Vagina (tissue), 2 donors: ENCODE results near the gene CAV1. TPM values are rescaled to one million over a fixed set of nuclear protein-coding genes. Genes with fewer than 3 reads are reported as not detected.

Experiments
- DNase-seq, 2 donors: peaks; one replicate each; pipeline ENCODE4 v3.0.0-alpha.2; 2017; ENCODE audit errors: extremely low spot score in 2 of 2
- H3K27ac ChIP-seq: fragments of 200-600 bp; sonication (generic); one replicate; pipeline ENCODE4 v1.5.1; 2019
- H3K27me3 ChIP-seq: fragments of 200-600 bp; sonication (generic); one replicate; pipeline ENCODE4 v1.5.1; 2019
- H3K36me3 ChIP-seq, 2 donors: fragments of 200-600 bp; sonication (generic); one replicate each; pipeline ENCODE4 v1.5.1; 2017 to 2019
- H3K4me1 ChIP-seq: fragments of 200-600 bp; sonication (generic); one replicate; pipeline ENCODE4 v1.5.1; 2019
- H3K4me3 ChIP-seq, 2 donors: fragments of 200-600 bp; sonication (generic); 1 replicate in 1 of 2; 2 replicates in 1 of 2; pipeline ENCODE4 v1.5.1; 2016 to 2019
- H3K9me3 ChIP-seq: fragments of 200-600 bp; sonication (generic); one replicate; pipeline ENCODE4 v1.5.1; 2019
- POLR2A ChIP-seq, 2 donors: fragments of 450-650 bp; IDR thresholded peaks; one replicate each; pipeline ENCODE4 v1.6.1; 2017; ENCODE audit warnings: antibody characterized with exemption in 2 of 2, mild to moderate bottlenecking in 2 of 2, moderate library complexity in 2 of 2
- POLR2AphosphoS5 ChIP-seq, 2 donors: sonication (generic); formaldehyde crosslinking; IDR thresholded peaks; one replicate each; pipeline ENCODE4 v1.9.0; 2017; ENCODE audit warnings: antibody characterized with exemption in 2 of 2, mild to moderate bottlenecking in 2 of 2, low read depth in 1 of 2; ENCODE audit not compliant: insufficient read depth in 1 of 2
- intact Hi-C: fragments of 100-400 bp; cut with DNase I; formaldehyde crosslinking; loops from one replicate; pipeline ENCODE4 v1.15.1; 2023
- total RNA-seq: library from RNA; depleted of rRNA; stranded (reverse); fragments of >200 nt; gene quantifications from one replicate; pipeline ENCODE4 v1.2.3, GENCODE V29; 2016
- TF ChIP-seq, protein P1 (sequence below), 3 experiments: fragments of 450-650 bp in 2 of 3; fragments of 200-600 bp in 1 of 3; sonication (generic) in 1 of 3; IDR thresholded peaks; one replicate each; pipeline ENCODE4 v1.5.1; 2017 to 2019; ENCODE audit warnings: antibody characterized with exemption in 3 of 3, mild to moderate bottlenecking in 2 of 3, moderate library complexity in 2 of 3

The CAV1 gene
- total RNA-seq, 1 donor from 2014 or later: 162 TPM

- peaks cover 46% of the 10 kb centered on the region for H3K4me1 ChIP-seq
- no peaks in the 10 kb centered on the region for H3K27me3 ChIP-seq
- H3K9me3 ChIP-seq: no peaks in the 10 kb centered on the region
- intact Hi-C loops: loop anchor here (5.0 kb wide), 1 partner anchor 54 kb away; no protein-coding TSS in a partner anchor
- H3K4me3 ChIP-seq: peak overlapping the region; percentile 80 to 92
- no peak for DNase-seq
- peaks cover 0 to 14% of the 10 kb centered on the region in 2 donors for H3K36me3 ChIP-seq
- TF ChIP-seq POLR2A (IDR thresholded peaks at IDR 0.05): no peak
- peak in 1 of 2 donors; percentile 56 for TF ChIP-seq POLR2AphosphoS5 (IDR thresholded peaks at IDR 0.05; ENCODE audit: insufficient read depth in 1 of 2, low read depth in 1 of 2)
- peak overlapping the region; percentile 98 for H3K27ac ChIP-seq
Observed at GRCh38 chr7:116528008-116528789, 3.4 kb downstream of the CAV1 start.

DNA sequence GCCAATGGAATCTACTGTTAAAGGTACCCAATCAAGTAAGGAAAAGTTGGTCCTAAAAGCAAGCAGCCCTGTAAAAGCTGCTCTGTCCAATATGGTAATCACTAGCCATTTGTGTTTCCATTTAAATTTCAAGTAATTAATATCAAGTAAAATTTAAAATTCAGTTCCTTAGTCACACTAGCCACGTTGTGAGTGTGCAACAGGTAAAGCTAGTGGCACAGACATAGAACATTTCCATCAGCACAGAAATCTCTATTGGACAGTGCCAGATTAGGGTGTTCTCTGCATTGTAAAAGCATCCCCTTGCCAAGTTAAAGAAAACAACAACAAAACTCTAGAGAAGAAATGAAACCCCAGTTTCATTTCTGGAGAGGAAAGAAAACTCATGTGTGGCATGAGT is 4.4 kb downstream of the CAV1 start:
- peaks cover 46% of the 10 kb centered on the region for H3K4me1 ChIP-seq
- TF ChIP-seq POLR2AphosphoS5 (IDR thresholded peaks at IDR 0.05; ENCODE audit: insufficient read depth in 1 of 2, low read depth in 1 of 2) (no peak), POLR2A (IDR thresholded peaks at IDR 0.05) (no peak)
- TF ChIP-seq, protein P1, sequence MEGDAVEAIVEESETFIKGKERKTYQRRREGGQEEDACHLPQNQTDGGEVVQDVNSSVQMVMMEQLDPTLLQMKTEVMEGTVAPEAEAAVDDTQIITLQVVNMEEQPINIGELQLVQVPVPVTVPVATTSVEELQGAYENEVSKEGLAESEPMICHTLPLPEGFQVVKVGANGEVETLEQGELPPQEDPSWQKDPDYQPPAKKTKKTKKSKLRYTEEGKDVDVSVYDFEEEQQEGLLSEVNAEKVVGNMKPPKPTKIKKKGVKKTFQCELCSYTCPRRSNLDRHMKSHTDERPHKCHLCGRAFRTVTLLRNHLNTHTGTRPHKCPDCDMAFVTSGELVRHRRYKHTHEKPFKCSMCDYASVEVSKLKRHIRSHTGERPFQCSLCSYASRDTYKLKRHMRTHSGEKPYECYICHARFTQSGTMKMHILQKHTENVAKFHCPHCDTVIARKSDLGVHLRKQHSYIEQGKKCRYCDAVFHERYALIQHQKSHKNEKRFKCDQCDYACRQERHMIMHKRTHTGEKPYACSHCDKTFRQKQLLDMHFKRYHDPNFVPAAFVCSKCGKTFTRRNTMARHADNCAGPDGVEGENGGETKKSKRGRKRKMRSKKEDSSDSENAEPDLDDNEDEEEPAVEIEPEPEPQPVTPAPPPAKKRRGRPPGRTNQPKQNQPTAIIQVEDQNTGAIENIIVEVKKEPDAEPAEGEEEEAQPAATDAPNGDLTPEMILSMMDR (IDR thresholded peaks at IDR 0.05): no peak
- no peak for DNase-seq
- peak overlapping the region; percentile 19 to 92 for H3K4me3 ChIP-seq
- H3K27ac ChIP-seq: peak overlapping the region; percentile 98
- peaks cover 0 to 14% of the 10 kb centered on the region in 2 donors for H3K36me3 ChIP-seq
- intact Hi-C loops: loop anchor here (5.0 kb wide), 1 partner anchor 53 kb away; no protein-coding TSS in a partner anchor
- no peaks in the 10 kb centered on the region for H3K27me3 ChIP-seq
- no peaks in the 10 kb centered on the region for H3K9me3 ChIP-seq

- DNase-seq: no peak
- peak overlapping the region; percentile 98 for H3K27ac ChIP-seq
- H3K9me3 ChIP-seq: no peaks in the 10 kb centered on the region
- H3K4me1 ChIP-seq: peaks cover 56% of the 10 kb centered on the region
- H3K27me3 ChIP-seq: no peaks in the 10 kb centered on the region
- peak overlapping the region; percentile 20 to 92 for H3K4me3 ChIP-seq
- no peak for TF ChIP-seq POLR2A (IDR thresholded peaks at IDR 0.05)
- intact Hi-C loops: no loop called here
- peaks cover 0 to 14% of the 10 kb centered on the region in 2 donors for H3K36me3 ChIP-seq
Observed at GRCh38 chr7:116530107-116530820, 5.4 kb downstream of the CAV1 start.

DNA sequence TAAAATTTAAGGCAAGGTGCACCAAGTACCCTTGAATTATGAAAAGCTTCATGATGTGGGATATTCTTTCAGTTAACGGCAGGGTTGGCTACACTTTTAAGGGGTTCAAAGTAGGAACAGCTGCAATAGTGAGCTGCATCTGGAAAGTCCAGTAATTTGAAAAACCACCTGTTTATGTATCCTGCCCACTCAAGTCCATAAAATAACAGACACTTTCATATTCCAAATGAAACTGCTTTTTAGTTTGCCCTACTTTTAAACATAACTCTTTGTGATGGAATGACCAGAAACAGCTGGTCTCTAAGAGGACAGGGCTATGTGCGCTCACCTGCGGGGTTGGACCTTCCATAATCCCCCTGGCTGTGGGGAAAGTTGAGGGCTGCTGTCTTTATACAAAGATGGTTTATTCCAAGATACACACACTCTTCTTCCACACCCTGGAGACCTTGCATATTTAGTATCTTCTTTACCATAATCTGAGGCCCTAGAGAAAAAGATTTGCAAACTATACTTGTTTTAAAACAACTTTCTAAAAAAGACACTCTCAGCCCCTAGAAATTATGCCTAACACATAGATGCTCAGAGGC is 7.4 kb downstream of the CAV1 start:
- Histone ChIP-seq H3K27me3 (no peaks in the 10 kb centered on the region), H3K9me3 (no peaks in the 10 kb centered on the region), H3K4me1 (peaks cover 63% of the 10 kb centered on the region), H3K36me3 (peaks cover 0 to 19% of the 10 kb centered on the region in 2 donors), H3K4me3 (no peak overlapping the region), H3K27ac (peak overlapping the region; percentile 13)
- intact Hi-C loops: no loop called here
- TF ChIP-seq, protein P1 (IDR thresholded peaks at IDR 0.05): no peak
- TF ChIP-seq POLR2AphosphoS5 (IDR thresholded peaks at IDR 0.05; ENCODE audit: insufficient read depth in 1 of 2, low read depth in 1 of 2) (no peak), POLR2A (IDR thresholded peaks at IDR 0.05) (no peak)
- DNase-seq: no peak

GRCh38 chr7:116534790-116535189 is 10.0 kb downstream of the CAV1 start:
- intact Hi-C loops: no loop called here

More at GRCh38 chr7:116534790-116535189, 10.0 kb downstream of the CAV1 start:
- peaks cover 70% of the 10 kb centered on the region for H3K4me1 ChIP-seq
- H3K36me3 ChIP-seq: peaks cover 0 to 13% of the 10 kb centered on the region in 2 donors
- H3K27ac ChIP-seq: peak overlapping the region; percentile 28
- no peak overlapping the region for H3K4me3 ChIP-seq
- H3K9me3 ChIP-seq: no peaks in the 10 kb centered on the region
- no peaks in the 10 kb centered on the region for H3K27me3 ChIP-seq
- DNase-seq: no peak
- TF ChIP-seq POLR2A (IDR thresholded peaks at IDR 0.05) (no peak), POLR2AphosphoS5 (IDR thresholded peaks at IDR 0.05; ENCODE audit: insufficient read depth in 1 of 2, low read depth in 1 of 2) (no peak)
- TF ChIP-seq, protein P1 (IDR thresholded peaks at IDR 0.05): no peak
